ENCODE measurements around the gene ELFN1.

The ELFN1 gene

DNA sequence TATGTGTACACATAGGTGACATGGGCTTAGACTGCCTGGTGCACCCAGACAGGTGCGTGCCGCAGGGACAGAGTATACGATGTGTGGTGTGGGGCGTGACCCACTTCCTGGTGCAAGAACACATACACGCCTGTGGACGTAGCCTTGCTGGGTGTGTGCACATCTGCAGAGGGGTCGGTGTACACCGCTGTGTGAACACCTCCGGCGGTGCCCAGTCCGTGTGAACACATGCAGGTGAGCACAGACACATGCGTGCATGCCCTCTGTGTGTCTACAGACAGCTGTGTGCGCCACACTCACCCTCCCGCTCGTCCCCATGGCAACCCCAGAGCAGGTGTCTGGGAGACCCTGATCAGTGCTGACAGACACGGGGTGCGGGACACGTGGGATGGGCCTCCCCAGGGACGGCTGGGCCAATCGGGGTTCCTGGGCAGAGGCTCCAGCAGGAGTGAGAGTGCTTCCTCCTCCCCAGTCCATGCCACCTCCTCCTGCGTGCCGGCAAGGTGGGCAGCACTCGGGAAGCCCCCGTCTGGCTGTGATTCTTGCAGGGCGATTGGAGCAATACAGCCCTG is 23.4 kb downstream of the ELFN1 start:
- in situ Hi-C loops (cut with MboI; ENCODE audit: low sequenced_read_pairs), result no loop called here

- in situ Hi-C loops (cut with MboI; ENCODE audit: low sequenced_read_pairs), result no loop called here
Measured at GRCh38 chr7:1693991-1694524, 24.0 kb downstream of the ELFN1 start.

DNA sequence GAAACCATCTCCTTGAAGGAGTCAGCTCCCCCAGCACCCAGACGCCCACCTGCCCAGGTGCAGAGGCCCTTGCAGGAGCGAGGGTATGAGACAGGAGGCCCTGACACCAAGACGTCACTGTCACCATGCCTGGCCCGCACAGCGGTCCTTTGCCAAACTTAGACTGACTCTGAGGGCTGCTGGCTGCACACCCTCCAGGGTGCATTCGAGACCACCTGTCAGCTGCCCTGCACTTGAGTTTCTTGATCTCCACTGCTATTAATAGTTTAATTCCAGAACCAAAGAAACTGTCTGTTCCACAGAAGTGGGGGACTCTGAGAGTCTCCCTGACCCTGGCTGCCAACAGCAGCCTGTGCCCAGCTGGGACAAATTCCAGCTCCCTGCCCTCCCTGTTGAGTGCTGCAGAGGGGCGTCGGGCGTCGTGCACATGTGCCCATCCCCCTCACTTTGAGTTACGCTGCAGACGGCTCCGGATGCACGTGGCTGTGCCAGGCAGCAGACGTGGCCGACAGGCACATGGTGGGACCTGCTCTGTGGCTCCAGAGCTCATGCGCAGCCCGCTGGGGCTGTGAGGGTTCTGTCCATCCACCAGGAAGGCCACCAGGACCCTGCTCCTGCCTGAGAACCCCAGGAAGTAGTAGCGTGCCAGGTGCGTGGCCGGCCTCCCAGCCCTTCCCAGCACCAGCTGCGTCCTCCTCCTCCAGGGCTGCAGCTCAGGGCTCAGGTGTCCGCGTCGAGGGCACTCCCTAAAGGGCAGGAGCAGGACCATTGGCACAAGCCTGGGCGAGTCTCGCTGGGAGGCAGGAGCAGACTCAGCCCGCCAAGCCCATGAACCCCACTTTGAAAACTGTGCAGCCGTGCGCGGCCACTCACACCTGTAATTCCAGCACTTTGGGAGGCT is 24.8 kb downstream of the ELFN1 start:
- in situ Hi-C loops (cut with MboI; ENCODE audit: low sequenced_read_pairs), result no loop called here

DNA sequence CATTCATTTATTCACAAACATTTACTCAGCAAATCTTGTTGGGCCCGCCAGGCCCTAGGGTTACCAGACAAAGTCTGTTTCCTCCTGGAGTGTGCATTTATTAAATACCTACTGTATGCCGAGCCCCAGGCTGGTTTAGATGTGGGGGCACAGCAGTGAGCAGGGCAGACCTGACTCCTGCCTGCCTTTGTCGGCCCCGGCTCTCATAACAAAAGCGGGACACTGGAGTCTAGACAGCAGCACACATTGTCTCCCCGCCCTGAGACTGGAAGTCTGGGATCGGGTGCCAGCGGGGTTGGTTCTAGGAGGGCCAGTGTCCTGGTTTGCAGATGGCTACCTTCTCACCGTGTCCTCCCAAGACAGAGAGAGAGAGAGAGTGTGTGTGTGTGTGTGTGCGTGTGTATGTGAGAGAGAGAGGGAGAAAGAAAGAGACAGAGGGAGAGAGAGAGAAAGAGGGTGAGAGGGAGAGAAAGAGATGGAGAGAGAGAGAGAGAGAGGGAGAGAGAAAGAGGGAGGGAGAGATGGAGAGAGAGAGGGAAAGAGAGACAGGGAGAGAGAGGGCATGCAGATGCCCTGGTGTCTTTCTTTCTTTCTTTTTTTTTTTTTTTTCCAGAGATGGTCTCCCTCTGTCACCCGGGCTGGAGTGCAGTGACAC is 25.9 kb downstream of the ELFN1 start:
- in situ Hi-C loops (cut with MboI; ENCODE audit: low sequenced_read_pairs), result no loop called here

- in situ Hi-C loops (cut with MboI; ENCODE audit: low sequenced_read_pairs), result no loop called here
Measured at GRCh38 chr7:1696671-1697498, 26.8 kb downstream of the ELFN1 start.

DNA sequence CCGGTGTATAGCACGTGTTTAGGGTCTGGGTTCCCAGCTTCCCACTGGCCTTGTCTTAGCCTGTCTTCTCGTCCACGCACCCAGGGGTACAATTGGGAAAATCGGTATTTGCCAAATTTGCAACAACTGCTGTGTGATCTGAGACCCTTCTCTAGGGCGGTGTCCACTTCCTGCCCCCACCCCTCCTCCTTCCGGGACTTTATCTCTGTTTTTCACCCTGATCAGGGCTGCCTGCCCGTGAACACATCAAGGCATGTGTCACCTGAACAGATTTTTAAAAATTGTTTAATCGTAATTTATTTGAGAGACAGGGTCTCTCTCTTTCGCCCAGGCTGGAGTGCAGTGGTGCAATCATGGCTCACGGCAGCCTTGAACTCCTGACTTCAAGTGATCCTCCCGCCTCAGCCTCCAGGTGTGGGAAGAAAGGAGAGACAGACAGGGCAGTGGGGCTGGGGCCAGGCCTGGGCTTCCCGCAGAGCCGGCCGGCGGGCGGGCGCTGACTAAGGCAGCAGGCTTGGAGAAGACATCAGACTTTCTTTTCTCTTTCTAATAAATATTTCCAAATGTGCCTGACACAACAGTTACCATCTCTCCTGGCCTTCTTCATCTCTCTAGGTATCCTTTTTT is 27.5 kb downstream of the ELFN1 start:
- in situ Hi-C loops (cut with MboI; ENCODE audit: low sequenced_read_pairs), result no loop called here

DNA sequence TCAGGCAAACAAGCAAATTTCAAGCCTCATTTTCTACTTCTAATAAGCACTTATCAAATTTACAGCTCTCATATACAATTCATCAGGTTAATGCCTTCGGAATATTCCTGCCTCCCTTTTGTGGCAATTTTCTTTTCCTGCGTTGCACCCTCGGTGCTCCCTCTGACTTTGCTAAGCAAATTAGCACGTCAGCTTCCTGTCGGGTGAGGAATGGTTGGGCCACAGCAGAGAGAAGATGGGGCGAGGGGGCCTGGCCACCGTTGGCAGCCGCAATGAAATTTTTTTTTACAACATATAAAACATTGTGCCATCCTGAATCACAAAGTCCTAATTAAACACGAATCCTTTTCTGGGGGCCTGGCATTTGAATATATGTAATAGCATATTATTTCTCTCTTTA is 28.1 kb downstream of the ELFN1 start:
- in situ Hi-C loops (cut with MboI; ENCODE audit: low sequenced_read_pairs), result no loop called here

GRCh38 chr7:1698951-1699350 is 28.9 kb downstream of the ELFN1 start:
- in situ Hi-C loops (cut with MboI; ENCODE audit: low sequenced_read_pairs), result no loop called here

- in situ Hi-C loops (cut with MboI; ENCODE audit: low sequenced_read_pairs), result no loop called here
Measured at GRCh38 chr7:1700086-1700485, 30.0 kb downstream of the ELFN1 start.

DNA sequence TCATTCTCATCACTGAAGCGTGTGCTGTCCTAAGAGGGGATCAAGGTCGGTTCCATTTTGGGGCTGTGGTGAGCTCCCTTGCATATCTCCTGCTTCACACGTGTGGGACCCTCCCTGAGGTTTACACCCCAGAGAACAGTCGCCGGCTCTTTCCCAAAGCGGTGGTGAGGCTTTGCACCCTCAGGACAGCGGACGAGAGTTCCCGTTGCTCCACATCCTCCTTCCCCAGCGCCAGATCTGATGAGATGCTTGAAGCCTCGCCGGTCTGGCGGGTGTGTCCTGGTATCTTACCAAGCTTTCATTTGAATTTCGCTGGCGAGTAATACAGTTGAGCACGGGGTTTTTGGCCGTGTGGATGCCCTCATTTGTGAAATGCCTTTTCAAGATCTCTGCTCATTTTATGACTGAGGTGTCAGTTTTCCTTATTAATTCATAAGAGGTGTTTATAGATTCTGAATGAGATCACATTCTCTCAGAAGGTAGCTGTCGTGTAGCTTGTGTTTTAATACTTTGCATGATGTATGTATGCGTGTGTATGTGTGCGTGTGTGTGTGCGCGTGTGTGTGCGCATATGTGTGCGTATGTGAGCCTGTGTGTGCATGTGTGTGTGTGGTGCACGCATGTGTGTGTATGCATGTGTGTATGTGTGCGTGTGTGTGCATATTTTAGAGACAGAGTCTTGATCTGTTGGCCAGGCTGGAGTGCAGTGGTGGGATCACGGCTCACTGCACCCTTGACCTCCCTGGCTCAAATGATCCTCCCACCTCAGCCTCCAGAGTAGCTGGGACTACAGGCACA is 30.7 kb downstream of the ELFN1 start:
- in situ Hi-C loops (cut with MboI; ENCODE audit: low sequenced_read_pairs), result no loop called here

DNA sequence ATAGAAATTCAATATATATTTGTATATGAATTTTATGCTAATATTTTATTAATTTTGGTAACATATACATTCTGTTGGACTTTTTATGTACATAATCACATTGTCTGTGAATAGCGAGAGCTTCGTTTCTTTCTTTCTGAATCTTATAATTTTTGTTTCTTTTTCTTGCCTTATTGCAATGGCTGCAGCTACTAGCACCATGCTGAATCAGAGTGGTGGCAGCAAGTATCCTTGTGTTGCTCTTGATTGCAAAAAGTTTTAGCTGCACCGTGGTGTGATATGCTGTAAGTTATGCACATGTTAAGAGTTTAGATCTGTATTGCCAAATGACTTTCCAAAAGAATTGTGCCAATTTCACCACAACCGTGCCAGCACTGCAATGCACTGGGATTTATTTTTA is 32.6 kb downstream of the ELFN1 start:
- in situ Hi-C loops (cut with MboI; ENCODE audit: low sequenced_read_pairs), result no loop called here

DNA sequence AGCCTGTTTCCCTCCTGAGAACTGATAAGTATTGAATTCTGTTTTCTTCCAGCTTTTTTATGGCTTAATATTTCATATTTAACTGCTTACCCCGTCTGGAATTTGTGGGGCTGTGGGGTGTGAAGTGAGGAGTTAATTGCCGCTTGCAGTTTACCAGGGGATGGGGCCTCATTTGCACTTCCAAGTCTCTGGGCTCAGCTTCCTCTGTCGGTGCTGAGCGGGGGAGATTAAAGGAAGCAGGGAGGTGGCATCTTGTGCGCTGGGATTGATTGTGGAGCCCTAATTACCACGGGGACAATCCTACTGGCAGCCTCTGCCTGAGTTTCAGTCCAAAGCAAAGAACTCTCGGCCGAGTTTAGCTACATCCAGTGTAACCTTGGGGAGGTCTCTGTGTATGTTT is 33.4 kb downstream of the ELFN1 start:
- in situ Hi-C loops (cut with MboI; ENCODE audit: low sequenced_read_pairs), result no loop called here

DNA sequence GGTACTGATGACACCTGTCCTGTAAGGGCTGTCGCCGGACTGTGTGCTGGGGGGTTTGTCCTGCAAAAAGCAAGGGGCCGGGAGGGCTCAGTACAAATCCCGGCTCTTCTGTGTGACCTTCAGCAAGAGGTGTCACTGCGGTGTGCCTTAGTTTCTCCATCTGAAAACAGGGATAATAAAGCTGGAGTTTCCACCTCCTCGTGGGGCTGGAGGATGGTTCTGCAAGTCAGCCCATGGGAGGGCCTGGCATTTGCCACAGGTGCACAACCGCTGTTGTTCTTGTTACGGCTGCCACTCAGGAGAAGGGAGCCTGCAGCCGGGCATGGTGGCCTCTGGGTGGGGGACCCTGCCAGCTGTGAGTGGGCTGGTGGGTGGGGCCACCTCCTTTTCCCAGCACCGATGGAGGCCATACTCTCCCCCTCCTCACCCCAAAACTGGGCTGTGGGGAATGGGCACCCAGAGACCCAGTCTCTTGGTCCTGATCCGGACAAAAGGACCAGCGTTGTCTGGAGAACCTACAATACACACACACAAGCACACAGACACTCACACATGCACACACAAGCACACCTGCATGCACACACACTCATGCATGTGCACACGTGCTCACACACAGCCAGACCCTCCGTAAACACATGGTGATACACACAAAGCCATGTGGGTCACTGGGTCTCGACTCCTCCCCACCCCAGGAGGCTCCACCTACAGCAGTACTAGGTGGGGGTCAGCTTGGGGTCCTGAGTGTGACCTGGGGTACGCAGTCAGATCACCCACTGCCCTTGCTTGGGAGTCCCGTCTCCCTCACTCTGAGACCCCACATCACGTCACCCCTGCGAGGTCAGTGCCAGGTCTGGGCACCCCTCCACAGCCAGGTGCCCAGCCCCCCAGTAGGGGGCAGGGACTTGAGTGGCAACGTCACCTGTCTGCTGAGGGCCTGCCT is 34.1 kb downstream of the ELFN1 start:
- in situ Hi-C loops (cut with MboI; ENCODE audit: low sequenced_read_pairs), result no loop called here

- in situ Hi-C loops (cut with MboI; ENCODE audit: low sequenced_read_pairs), result no loop called here
Measured at GRCh38 chr7:1704811-1705738, 35.0 kb downstream of the ELFN1 start.

DNA sequence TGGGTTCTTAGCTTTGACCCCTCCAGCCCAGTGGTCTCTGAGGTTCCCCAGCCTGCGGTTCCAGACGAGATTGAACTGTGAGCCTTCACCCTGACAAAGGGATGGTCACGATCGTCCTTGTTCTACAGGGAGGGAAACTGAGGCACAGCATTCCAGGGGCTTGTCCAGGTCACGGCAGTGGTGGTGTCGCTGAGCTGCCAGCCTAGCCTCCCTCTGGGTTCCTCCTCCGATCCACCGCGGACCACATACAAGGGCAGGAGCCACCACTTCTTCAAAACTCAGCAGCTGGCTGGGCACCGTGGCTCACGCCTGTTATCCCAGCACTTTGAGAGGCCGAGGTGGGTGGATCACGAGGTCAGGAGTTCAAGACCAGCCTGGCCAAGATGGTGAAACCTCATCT is 35.8 kb downstream of the ELFN1 start:
- in situ Hi-C loops (cut with MboI; ENCODE audit: low sequenced_read_pairs), result no loop called here

- in situ Hi-C loops (cut with MboI; ENCODE audit: low sequenced_read_pairs), result no loop called here
Measured at GRCh38 chr7:1706381-1706720, 36.3 kb downstream of the ELFN1 start.

GRCh38 chr7:1706721-1707613 is 36.9 kb downstream of the ELFN1 start:
- in situ Hi-C loops (cut with MboI; ENCODE audit: low sequenced_read_pairs), result no loop called here

Data from HL-60/S4 (cell line).